ENCODE measurements around the gene TUBA4A. TPM values are rescaled to one million over a fixed set of nuclear protein-coding genes. Genes with fewer than 3 reads are reported as not detected.

TUBA4A gene
- polyA plus RNA-seq, 1 experiment, result 22.4 TPM

- Histone ChIP-seq H3K9me3 (ENCODE audit: control insufficient read depth, insufficient read depth, low read length) (no peaks in the 10 kb centered on the region; the same call in 1 of the 2 replicates), H3K27ac (ENCODE audit: low read depth, low read length) (no peak overlapping the region), H3K4me3 (ENCODE audit: low read depth, low read length) (peak overlapping the region; percentile 41), H3K27me3 (ENCODE audit: control insufficient read depth, insufficient read depth, low read length) (no peaks in the 10 kb centered on the region)
- DNase-seq (ENCODE audit: low read depth, low spot score), result no peak
- ChIA-PET POLR2A (no interaction called here), CTCF (interaction anchor here (0.8 to 1.3 kb wide), 2 partner anchors 33 to 52 kb away, joined by 3 read pairs; no protein-coding TSS in a partner anchor)
- no peak for TF ChIP-seq CTCF (IDR thresholded peaks at IDR 0.05; ENCODE audit: low read depth, low read length)
Observed at GRCh38 chr2:219243291-219243761, 10.4 kb downstream of the TUBA4A start.

GRCh38 chr2:219234331-219234730 is 19.4 kb downstream of the TUBA4A start:
- H3K9me3 ChIP-seq (ENCODE audit: control insufficient read depth, insufficient read depth, low read length), result no peaks in the 10 kb centered on the region
- H3K27ac ChIP-seq (ENCODE audit: low read depth, low read length), result no peak overlapping the region
- CTCF ChIA-PET, result no interaction called here
- no peaks in the 10 kb centered on the region for H3K27me3 ChIP-seq (ENCODE audit: control insufficient read depth, insufficient read depth, low read length)
- no peak for DNase-seq (ENCODE audit: low read depth, low spot score)
- no peak for TF ChIP-seq CTCF (IDR thresholded peaks at IDR 0.05; ENCODE audit: low read depth, low read length)
- H3K4me3 ChIP-seq (ENCODE audit: low read depth, low read length), result no peak overlapping the region
- POLR2A ChIA-PET, result interaction anchor here (0.6 kb wide), 1 partner anchor 30 kb away, joined by 4 read pairs; no protein-coding TSS in a partner anchor

- DNase-seq (ENCODE audit: low read depth, low spot score), result no peak
- Histone ChIP-seq H3K27me3 (ENCODE audit: control insufficient read depth, insufficient read depth, low read length) (no peaks in the 10 kb centered on the region), H3K27ac (ENCODE audit: low read depth, low read length) (peak overlapping the region; percentile 82), H3K4me3 (ENCODE audit: low read depth, low read length) (peak overlapping the region; percentile 71), H3K9me3 (ENCODE audit: control insufficient read depth, insufficient read depth, low read length) (no peaks in the 10 kb centered on the region)
- no peak for TF ChIP-seq CTCF (IDR thresholded peaks at IDR 0.05; ENCODE audit: low read depth, low read length)
- ChIA-PET CTCF (interaction anchor here (0.9 to 2.4 kb wide), 5 partner anchors 46 to 75 kb away, joined by 3 to 15 read pairs (median 7); no protein-coding TSS in a partner anchor), POLR2A (interaction anchor here (0.8 to 2.0 kb wide), 7 partner anchors 11 to 65 kb away, joined by 4 to 12 read pairs (median 5); partner anchors contain the start of genes ABCB6, CNPPD1, DNAJB2 and GLB1L)
Observed at GRCh38 chr2:219230059-219230540, 23.6 kb downstream of the TUBA4A start.

- peak; percentile 93 for DNase-seq (ENCODE audit: low read depth, low spot score)
- Histone ChIP-seq H3K27me3 (ENCODE audit: control insufficient read depth, insufficient read depth, low read length) (no peaks in the 10 kb centered on the region), H3K27ac (ENCODE audit: low read depth, low read length) (peak within 1 kb of the TSS; percentile 82), H3K9me3 (ENCODE audit: control insufficient read depth, insufficient read depth, low read length) (no peaks in the 10 kb centered on the region), H3K4me3 (ENCODE audit: low read depth, low read length) (peak within 1 kb of the TSS; percentile 71)
- POLR2A ChIA-PET, result interaction anchor here (0.8 to 2.0 kb wide), 10 partner anchors 11 to 66 kb away, joined by 3 to 12 read pairs (median 5); partner anchors contain the start of genes ABCB6, CNPPD1, DNAJB2 and GLB1L
- TF ChIP-seq CTCF (IDR thresholded peaks at IDR 0.05; ENCODE audit: low read depth, low read length), result no peak
- CTCF ChIA-PET, result interaction anchor here (1.0 to 2.4 kb wide), 4 partner anchors 49 to 300 kb away, joined by 3 to 15 read pairs (median 9); no protein-coding TSS in a partner anchor
Observed at GRCh38 chr2:219229305-219230058, 24.2 kb downstream of the TUBA4A start, which contains the start of the genes ANKZF1 and ATG9A. ANKZF1 (plus strand) TSS chr2:219229806; CDS start chr2:219230258, 452 bp downstream. ATG9A (minus strand) TSS chr2:219229636; CDS start chr2:219228024, 1,612 bp downstream.
